ENCODE measurements around the gene ZNF354B. TPM values are rescaled to one million over a fixed set of nuclear protein-coding genes. Genes with fewer than 3 reads are reported as not detected.

The ZNF354B gene
- total and polyA plus RNA-seq, 2 of the 8 experiments (the other 6 are each of a cell fraction or from before 2014, with no cell fraction given), result 5.0 to 10.8 TPM

GRCh38 chr5:178870411-178870810, 10.7 kb downstream of the ZNF354B start (continued):
- no peak for TF ChIP-seq EZH2 (IDR thresholded peaks at IDR 0.05; ENCODE audit: low read depth, low read length, severe bottlenecking)
- TF ChIP-seq USF2 (IDR thresholded peaks at IDR 0.05; ENCODE audit: low read length), result no peak

Measured in H1 (cell line).